ENCODE results near the gene APBA2.

APBA2 gene

GRCh38 chr15:28962851-28963710, 77.3 kb downstream of the APBA2 start:
- DNase-seq = no peak

- DNase-seq = no peak
Measured at GRCh38 chr15:28963711-28964081, 77.9 kb downstream of the APBA2 start.

GRCh38 chr15:28964098-28964497, 78.3 kb downstream of the APBA2 start:
- DNase-seq = no peak

GRCh38 chr15:28967066-28967465, 81.3 kb downstream of the APBA2 start:
- DNase-seq = no peak

- DNase-seq = no peak
Measured at GRCh38 chr15:28967990-28968389, 82.2 kb downstream of the APBA2 start.

GRCh38 chr15:28969511-28970085, 83.8 kb downstream of the APBA2 start:
- DNase-seq = no peak

- no peak for DNase-seq
Measured at GRCh38 chr15:28974142-28974541, 88.4 kb downstream of the APBA2 start.

- peak; percentile 74 for DNase-seq
Measured at GRCh38 chr15:28975766-28976179, 90.0 kb downstream of the APBA2 start.

GRCh38 chr15:28977377-28978010, 91.7 kb downstream of the APBA2 start:
- peak; percentile 68 for DNase-seq

GRCh38 chr15:28978011-28978378, 92.2 kb downstream of the APBA2 start:
- DNase-seq = no peak

GRCh38 chr15:28978661-28979060, 92.9 kb downstream of the APBA2 start:
- no peak for DNase-seq

GRCh38 chr15:28979208-28979841, 93.6 kb downstream of the APBA2 start:
- no peak for DNase-seq

GRCh38 chr15:28980709-28981350, 95.1 kb downstream of the APBA2 start:
- no peak for DNase-seq

GRCh38 chr15:28981351-28981720, 95.6 kb downstream of the APBA2 start:
- DNase-seq = no peak

GRCh38 chr15:28981921-28982320, 96.1 kb downstream of the APBA2 start:
- no peak for DNase-seq

- no peak for DNase-seq
Measured at GRCh38 chr15:28982886-28983285, 97.1 kb downstream of the APBA2 start.

GRCh38 chr15:28983432-28984311, 97.9 kb downstream of the APBA2 start:
- DNase-seq = no peak

- peak; percentile 35 for DNase-seq
Measured at GRCh38 chr15:28984421-28985315, 98.9 kb downstream of the APBA2 start.

- no peak for DNase-seq
Measured at GRCh38 chr15:28985316-28985645, 99.5 kb downstream of the APBA2 start.

GRCh38 chr15:28985691-28986090, 99.9 kb downstream of the APBA2 start:
- no peak for DNase-seq

GRCh38 chr15:28986108-28986507, 100.3 kb downstream of the APBA2 start:
- DNase-seq = no peak
